ENCODE measurements around the gene SYT17. TPM values are rescaled to one million over a fixed set of nuclear protein-coding genes. Genes with fewer than 3 reads are reported as not detected.

SYT17 gene
- total and polyA plus RNA-seq, 8 donors: 12.3 to 26.3 (median 15.2) TPM

- DNase-seq: no peak
- no peaks in the 10 kb centered on the region for H3K27me3 ChIP-seq
- no peak for TF ChIP-seq CTCF (IDR thresholded peaks at IDR 0.05)
- H3K4me3 ChIP-seq: no peak overlapping the region
- H3K36me3 ChIP-seq: peaks cover 0 to 7% of the 10 kb centered on the region in 2 donors
- intact Hi-C loops (cut with DNase I): no loop called here
- no peak for ATAC-seq
- H3K9me3 ChIP-seq: peaks cover 0 to 12% of the 10 kb centered on the region in 2 donors
- H3K4me1 ChIP-seq: no peaks in the 10 kb centered on the region
- no peak overlapping the region for H3K27ac ChIP-seq
Measured at GRCh38 chr16:19264123-19264673, 96.2 kb downstream of the SYT17 start.

- DNase-seq: no peak
- Histone ChIP-seq H3K4me3 (no peak overlapping the region), H3K4me1 (no peaks in the 10 kb centered on the region), H3K36me3 (peaks cover 0 to 7% of the 10 kb centered on the region in 2 donors), H3K9me3 (peaks cover 0 to 13% of the 10 kb centered on the region in 2 donors), H3K27ac (no peak overlapping the region), H3K27me3 (no peaks in the 10 kb centered on the region)
- intact Hi-C loops (cut with DNase I): no loop called here
- ATAC-seq: no peak
- TF ChIP-seq CTCF (IDR thresholded peaks at IDR 0.05): no peak
Measured at GRCh38 chr16:19265380-19265930, 97.4 kb downstream of the SYT17 start.

- no peak for TF ChIP-seq CTCF (IDR thresholded peaks at IDR 0.05)
Measured at GRCh38 chr16:19266774-19267173, 98.7 kb downstream of the SYT17 start.

GRCh38 chr16:19269098-19269497 is 101.1 kb downstream of the SYT17 start:
- Histone ChIP-seq H3K9me3 (peaks cover 0 to 11% of the 10 kb centered on the region in 2 donors), H3K4me1 (no peaks in the 10 kb centered on the region), H3K27ac (no peak overlapping the region), H3K36me3 (peaks cover 0 to 7% of the 10 kb centered on the region in 2 donors), H3K4me3 (no peak overlapping the region), H3K27me3 (no peaks in the 10 kb centered on the region)
- DNase-seq (no peak), ATAC-seq (no peak)
- TF ChIP-seq CTCF (IDR thresholded peaks at IDR 0.05): no peak
- intact Hi-C loops (cut with DNase I): no loop called here

More at GRCh38 chr16:19266774-19267173, 98.7 kb downstream of the SYT17 start:
- intact Hi-C loops (cut with DNase I): no loop called here
- Histone ChIP-seq H3K9me3 (peaks cover 0 to 13% of the 10 kb centered on the region in 2 donors), H3K36me3 (peaks cover 0 to 7% of the 10 kb centered on the region in 2 donors), H3K4me1 (no peaks in the 10 kb centered on the region), H3K27me3 (no peaks in the 10 kb centered on the region), H3K27ac (no peak overlapping the region), H3K4me3 (no peak overlapping the region)
- DNase-seq (no peak), ATAC-seq (no peak)

GRCh38 chr16:19274165-19274797 is 106.2 kb downstream of the SYT17 start:
- Histone ChIP-seq H3K36me3 (no peaks in the 10 kb centered on the region), H3K27me3 (no peaks in the 10 kb centered on the region), H3K4me1 (no peaks in the 10 kb centered on the region), H3K9me3 (no peaks in the 10 kb centered on the region), H3K27ac (no peak overlapping the region), H3K4me3 (no peak overlapping the region)
- DNase-seq: no peak
- ATAC-seq: no peak
- intact Hi-C loops (cut with DNase I): no loop called here
- TF ChIP-seq CTCF (IDR thresholded peaks at IDR 0.05): no peak
